Adrenal gland (tissue), 5 donors: Measurements from ENCODE around the gene TMEM37.

ENCODE experiments used
- POLR2A ChIP-seq, 2 donors: fragments of 450-650 bp; IDR thresholded peaks; one replicate each; pipeline ENCODE4 v1.6.1; 2017; ENCODE audit warnings: antibody characterized with exemption in 2 of 2, mild to moderate bottlenecking in 2 of 2, moderate library complexity in 1 of 2
- TF ChIP-seq, protein P1 (sequence below), 6 experiments: fragments of 450-650 bp in 4 of 6; fragments of 200-600 bp in 2 of 6; sonication (generic) in 1 of 6; IDR thresholded peaks; 1 replicate in 5 of 6; 2 replicates in 1 of 6; pipeline versions ENCODE4 v1.5.1 to v1.8.0; 2016 to 2021; ENCODE audit warnings: antibody characterized with exemption in 6 of 6, mild to moderate bottlenecking in 2 of 6, moderate library complexity in 1 of 6
- donor health status: DM: no; HTN: no; CAD: no.

- TF ChIP-seq, protein P1, sequence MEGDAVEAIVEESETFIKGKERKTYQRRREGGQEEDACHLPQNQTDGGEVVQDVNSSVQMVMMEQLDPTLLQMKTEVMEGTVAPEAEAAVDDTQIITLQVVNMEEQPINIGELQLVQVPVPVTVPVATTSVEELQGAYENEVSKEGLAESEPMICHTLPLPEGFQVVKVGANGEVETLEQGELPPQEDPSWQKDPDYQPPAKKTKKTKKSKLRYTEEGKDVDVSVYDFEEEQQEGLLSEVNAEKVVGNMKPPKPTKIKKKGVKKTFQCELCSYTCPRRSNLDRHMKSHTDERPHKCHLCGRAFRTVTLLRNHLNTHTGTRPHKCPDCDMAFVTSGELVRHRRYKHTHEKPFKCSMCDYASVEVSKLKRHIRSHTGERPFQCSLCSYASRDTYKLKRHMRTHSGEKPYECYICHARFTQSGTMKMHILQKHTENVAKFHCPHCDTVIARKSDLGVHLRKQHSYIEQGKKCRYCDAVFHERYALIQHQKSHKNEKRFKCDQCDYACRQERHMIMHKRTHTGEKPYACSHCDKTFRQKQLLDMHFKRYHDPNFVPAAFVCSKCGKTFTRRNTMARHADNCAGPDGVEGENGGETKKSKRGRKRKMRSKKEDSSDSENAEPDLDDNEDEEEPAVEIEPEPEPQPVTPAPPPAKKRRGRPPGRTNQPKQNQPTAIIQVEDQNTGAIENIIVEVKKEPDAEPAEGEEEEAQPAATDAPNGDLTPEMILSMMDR (IDR thresholded peaks at IDR 0.05): no peak
- TF ChIP-seq POLR2A (IDR thresholded peaks at IDR 0.05): no peak
Observed at GRCh38 chr2:119441376-119442225, 9.9 kb downstream of the TMEM37 start.
